Stimulated activated CD4-positive, alpha-beta T cell treated with anti-CD3 and anti-CD28 coated beads, Interleukin-15, amount 100 ng/mL, for 24 hours (primary cell): ENCODE data around the gene RPL3.

Source experiments
- DNase-seq: peaks from one replicate; pipeline ENCODE4 v3.0.0-alpha.2; 2020

RPL3 gene

GRCh38 chr22:39316440-39317083 lies 2.9 kb downstream of the RPL3 start:
- peak; percentile 85 for DNase-seq

GRCh38 chr22:39315389-39315788 lies 4.0 kb downstream of the RPL3 start:
- peak; percentile 18 for DNase-seq

GRCh38 chr22:39314251-39314971 lies 5.0 kb downstream of the RPL3 start:
- DNase-seq = peak; percentile 38

GRCh38 chr22:39313258-39314001 lies 6.0 kb downstream of the RPL3 start:
- peak; percentile 20 for DNase-seq

- DNase-seq = peak; percentile 32
Measured at GRCh38 chr22:39312410-39312809, 7.0 kb downstream of the RPL3 start.

GRCh38 chr22:39311592-39312400 lies 7.6 kb downstream of the RPL3 start:
- DNase-seq = peak; percentile 60

- peak; percentile 49 for DNase-seq
Measured at GRCh38 chr22:39309881-39310714, 9.3 kb downstream of the RPL3 start.

GRCh38 chr22:39309364-39309861 lies 10.0 kb downstream of the RPL3 start:
- DNase-seq = peak; percentile 38

GRCh38 chr22:39308614-39309363 lies 10.6 kb downstream of the RPL3 start:
- peak; percentile 24 for DNase-seq

GRCh38 chr22:39306456-39307361 lies 12.7 kb downstream of the RPL3 start:
- peak; percentile 75 for DNase-seq

- no peak for DNase-seq
Measured at GRCh38 chr22:39303892-39304671, 15.3 kb downstream of the RPL3 start.

GRCh38 chr22:39303358-39303757 lies 16.1 kb downstream of the RPL3 start:
- DNase-seq = no peak

- no peak for DNase-seq
Measured at GRCh38 chr22:39302431-39302960, 16.9 kb downstream of the RPL3 start.

GRCh38 chr22:39301926-39302325 lies 17.5 kb downstream of the RPL3 start:
- peak; percentile 15 for DNase-seq

GRCh38 chr22:39301108-39301507 lies 18.3 kb downstream of the RPL3 start:
- DNase-seq = no peak

- no peak for DNase-seq
Measured at GRCh38 chr22:39300186-39300830, 19.1 kb downstream of the RPL3 start.

GRCh38 chr22:39299829-39300178 lies 19.6 kb downstream of the RPL3 start:
- DNase-seq = no peak

- DNase-seq = no peak
Measured at GRCh38 chr22:39298241-39298987, 21.0 kb downstream of the RPL3 start.
